HG03460 (cell line): Measurements from ENCODE around the gene NKAP.
"Not testable (repeated sequence)": the region's sequence is repeated elsewhere in the genome, so short reads cannot be mapped to it uniquely, and the experiment has no call there.

Experiments used
- ATAC-seq: cut with Tn5 transposase; IDR thresholded peaks from one replicate; pipeline ENCODE4 v1.9.1; 2021; ENCODE audit not compliant: unreplicated experiment

Gene NKAP

GRCh38 chrX:119941336-119941735 lies 2.2 kb downstream of the NKAP start:
- ATAC-seq: no peak

- no peak for ATAC-seq
Measured at GRCh38 chrX:119935215-119935874, 8.2 kb downstream of the NKAP start.

GRCh38 chrX:119922391-119922790 lies 21.2 kb downstream of the NKAP start:
- ATAC-seq: not testable (repeated sequence)

- ATAC-seq: no peak
Measured at GRCh38 chrX:119919835-119920585, 23.5 kb downstream of the NKAP start.

GRCh38 chrX:119917877-119918276 lies 25.7 kb downstream of the NKAP start:
- no peak for ATAC-seq

GRCh38 chrX:119916310-119916709 lies 27.2 kb downstream of the NKAP start:
- ATAC-seq: no peak

- ATAC-seq: no peak
Measured at GRCh38 chrX:119900976-119901375, 42.6 kb downstream of the NKAP start.

GRCh38 chrX:119899125-119899524 lies 44.4 kb downstream of the NKAP start:
- ATAC-seq: no peak

GRCh38 chrX:119895843-119896326 lies 47.7 kb downstream of the NKAP start, which contains the start of gene AKAP14:
AKAP14 (plus strand) TSS chrX:119895893; CDS start chrX:119903224, 7,331 bp downstream.
- ATAC-seq: no peak

- ATAC-seq: not testable (repeated sequence)
Measured at GRCh38 chrX:119891961-119892692, 51.4 kb downstream of the NKAP start.

- ATAC-seq: not testable (repeated sequence)
Measured at GRCh38 chrX:119890626-119891025, 52.9 kb downstream of the NKAP start.

GRCh38 chrX:119887721-119888425 lies 55.7 kb downstream of the NKAP start:
- peak; percentile 89 for ATAC-seq

- no peak for ATAC-seq
Measured at GRCh38 chrX:119885554-119886428, 57.8 kb downstream of the NKAP start.

- peak; percentile 90 for ATAC-seq
Measured at GRCh38 chrX:119880552-119881437, 62.8 kb downstream of the NKAP start.

GRCh38 chrX:119880076-119880475 lies 63.5 kb downstream of the NKAP start:
- no peak for ATAC-seq

- no peak for ATAC-seq
Measured at GRCh38 chrX:119878740-119879139, 64.8 kb downstream of the NKAP start.

- ATAC-seq: peak; percentile 95
Measured at GRCh38 chrX:119871599-119872395, 71.8 kb downstream of the NKAP start, which contains the start of the genes NDUFA1 and RNF113A. NDUFA1 (plus strand) TSS chrX:119871832; CDS start chrX:119871912, 80 bp downstream. RNF113A (minus strand) TSS chrX:119871733; CDS start chrX:119871613, 120 bp downstream.

GRCh38 chrX:119871245-119871598 lies 72.3 kb downstream of the NKAP start:
- ATAC-seq: peak; percentile 46
